ENCODE measurements around the gene CYP4F3. TPM values are rescaled to one million over a fixed set of nuclear protein-coding genes. Genes with fewer than 3 reads are reported as not detected.
A peak's percentile ranks its signal among the peaks of the same experiment; 100 is the strongest.

CYP4F3 gene
- total RNA-seq, 4 donors from 2014 or later, result 0.06 to 0.66 TPM; not detected in 2

DNA sequence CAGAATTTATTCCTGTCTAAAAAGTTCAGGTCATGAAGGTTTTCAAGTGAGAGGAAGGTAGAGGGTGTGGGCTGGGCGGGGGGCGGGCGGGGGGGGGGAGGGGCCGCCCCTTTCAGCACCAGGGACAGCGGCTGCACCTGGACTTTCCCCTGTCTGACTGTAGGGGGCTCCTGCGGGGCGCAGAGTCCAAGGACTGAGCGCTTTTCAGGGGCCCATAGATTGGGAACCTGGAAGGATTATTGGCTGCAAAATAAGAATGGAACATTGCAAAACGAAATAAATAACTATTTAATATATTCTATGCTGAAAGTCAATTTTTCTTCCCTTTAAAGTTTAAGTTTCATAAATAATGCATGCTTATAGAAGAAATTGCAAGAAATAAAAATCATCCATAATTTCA lies 8.9 kb upstream of the CYP4F3 start:
- H3K27me3 ChIP-seq, result peaks cover 0 to 50% (median 3%) of the 10 kb centered on the region in 4 donors
- H3K4me3 ChIP-seq, result no peak overlapping the region
- H3K9me3 ChIP-seq, result no peaks in the 10 kb centered on the region
- H3K27ac ChIP-seq (replicated peaks in 1 of 4), result no peak overlapping the region
- TF ChIP-seq EP300 (IDR thresholded peaks at IDR 0.05), result no peak
- TF ChIP-seq, protein P1, sequence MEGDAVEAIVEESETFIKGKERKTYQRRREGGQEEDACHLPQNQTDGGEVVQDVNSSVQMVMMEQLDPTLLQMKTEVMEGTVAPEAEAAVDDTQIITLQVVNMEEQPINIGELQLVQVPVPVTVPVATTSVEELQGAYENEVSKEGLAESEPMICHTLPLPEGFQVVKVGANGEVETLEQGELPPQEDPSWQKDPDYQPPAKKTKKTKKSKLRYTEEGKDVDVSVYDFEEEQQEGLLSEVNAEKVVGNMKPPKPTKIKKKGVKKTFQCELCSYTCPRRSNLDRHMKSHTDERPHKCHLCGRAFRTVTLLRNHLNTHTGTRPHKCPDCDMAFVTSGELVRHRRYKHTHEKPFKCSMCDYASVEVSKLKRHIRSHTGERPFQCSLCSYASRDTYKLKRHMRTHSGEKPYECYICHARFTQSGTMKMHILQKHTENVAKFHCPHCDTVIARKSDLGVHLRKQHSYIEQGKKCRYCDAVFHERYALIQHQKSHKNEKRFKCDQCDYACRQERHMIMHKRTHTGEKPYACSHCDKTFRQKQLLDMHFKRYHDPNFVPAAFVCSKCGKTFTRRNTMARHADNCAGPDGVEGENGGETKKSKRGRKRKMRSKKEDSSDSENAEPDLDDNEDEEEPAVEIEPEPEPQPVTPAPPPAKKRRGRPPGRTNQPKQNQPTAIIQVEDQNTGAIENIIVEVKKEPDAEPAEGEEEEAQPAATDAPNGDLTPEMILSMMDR (IDR thresholded peaks at IDR 0.05), result peak in 2 of 3 experiments; percentile 6 to 42
- TF ChIP-seq POLR2AphosphoS5 (IDR thresholded peaks at IDR 0.05), result no peak
- H3K36me3 ChIP-seq, result no peaks in the 10 kb centered on the region
- H3K4me1 ChIP-seq, result peaks cover 0 to 5% (median 2%) of the 10 kb centered on the region in 4 donors
- no peak for DNase-seq (ENCODE audit: extremely low spot score)
- 2% methylated on average over 7 of the region's 9 CpGs for WGBS
- intact Hi-C loops (cut with DNase I), result loop anchor here (2.0 kb wide), 1 partner anchor 551 kb away; no protein-coding TSS in a partner anchor

DNA sequence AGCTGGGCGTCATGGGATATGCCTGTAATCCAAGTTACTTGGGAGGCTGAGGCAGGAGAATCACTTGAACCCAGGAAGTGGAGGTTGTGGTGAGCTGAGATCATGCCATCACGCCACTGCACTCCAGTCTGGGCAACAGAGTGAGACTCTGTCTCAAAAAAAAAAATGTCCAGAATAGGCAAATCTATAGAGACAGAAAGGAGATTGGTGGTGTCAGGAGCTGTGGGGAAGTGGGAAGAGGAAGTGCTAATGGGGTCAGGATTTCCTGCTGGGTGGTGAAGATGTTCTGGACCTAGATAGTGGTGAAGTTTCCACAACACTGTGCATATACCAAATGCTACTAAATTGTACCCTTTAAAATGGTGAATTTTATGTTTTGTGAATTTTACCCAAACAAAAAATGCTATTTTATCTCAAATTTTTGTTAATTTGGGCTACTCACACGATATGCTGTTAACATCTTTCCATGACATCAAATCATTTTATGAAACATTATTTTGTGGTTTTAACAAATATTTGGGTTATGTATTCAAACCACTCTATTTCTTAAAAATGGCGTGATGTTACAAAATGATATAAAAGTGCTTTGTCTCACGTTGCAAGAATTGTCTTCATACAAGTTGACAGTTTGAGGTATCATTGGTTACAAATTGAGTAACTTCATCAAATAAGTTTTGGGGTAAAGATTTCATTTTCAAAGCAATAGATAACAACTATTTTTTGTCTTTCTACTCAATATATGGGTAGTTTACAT lies 7.4 kb upstream of the CYP4F3 start:
- Histone ChIP-seq H3K36me3 (no peaks in the 10 kb centered on the region), H3K27me3 (peaks cover 0 to 44% (median 3%) of the 10 kb centered on the region in 4 donors), H3K9me3 (no peaks in the 10 kb centered on the region), H3K4me3 (no peak overlapping the region), H3K4me1 (peaks cover 0 to 5% (median 2%) of the 10 kb centered on the region in 4 donors), H3K27ac (replicated peaks in 1 of 4) (no peak overlapping the region)
- intact Hi-C loops (cut with DNase I), result no loop called here
- no peak for DNase-seq (ENCODE audit: extremely low spot score)
- no peak for TF ChIP-seq EP300 (IDR thresholded peaks at IDR 0.05)
- TF ChIP-seq POLR2A (IDR thresholded peaks at IDR 0.05; ENCODE audit: low read depth), result no peak
- TF ChIP-seq, protein P1 (IDR thresholded peaks at IDR 0.05), result no peak
- no peak for TF ChIP-seq POLR2AphosphoS5 (IDR thresholded peaks at IDR 0.05)
- WGBS, result 51% methylated on average over 5 of the region's 5 CpGs

DNA sequence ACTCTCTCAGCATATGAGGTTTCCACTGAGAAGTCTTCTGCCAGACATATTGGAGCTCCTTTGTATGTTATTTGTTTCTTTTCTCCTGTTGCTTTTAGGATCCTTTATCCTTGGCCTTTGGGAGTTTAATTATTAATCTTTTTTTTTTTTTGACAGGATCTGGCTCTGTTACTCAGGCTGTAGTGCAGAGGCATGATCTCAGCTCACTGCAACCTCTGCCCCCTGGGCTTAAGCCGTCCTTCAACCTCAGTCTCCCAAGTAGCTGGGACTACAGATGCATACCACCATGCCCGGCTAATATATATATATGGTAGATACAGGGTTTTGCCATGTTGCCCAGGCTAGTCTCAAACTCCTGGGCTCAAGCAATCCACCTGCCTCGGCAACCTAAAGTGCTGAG lies 6.6 kb upstream of the CYP4F3 start:
- Histone ChIP-seq H3K27ac (replicated peaks in 1 of 4) (no peak overlapping the region), H3K4me3 (no peak overlapping the region), H3K36me3 (no peaks in the 10 kb centered on the region), H3K27me3 (peaks cover 0 to 35% (median under 1%) of the 10 kb centered on the region in 4 donors), H3K9me3 (no peaks in the 10 kb centered on the region), H3K4me1 (peaks cover 0 to 2% (median under 1%) of the 10 kb centered on the region in 4 donors)
- 51% methylated on average over 3 of the region's 3 CpGs for WGBS
- DNase-seq (ENCODE audit: extremely low spot score), result no peak
- intact Hi-C loops (cut with DNase I), result no loop called here
- TF ChIP-seq, protein P1 (IDR thresholded peaks at IDR 0.05), result no peak
- no peak for TF ChIP-seq EP300 (IDR thresholded peaks at IDR 0.05)
- TF ChIP-seq POLR2AphosphoS5 (IDR thresholded peaks at IDR 0.05), result no peak
- TF ChIP-seq POLR2A (IDR thresholded peaks at IDR 0.05; ENCODE audit: low read depth), result no peak

DNA sequence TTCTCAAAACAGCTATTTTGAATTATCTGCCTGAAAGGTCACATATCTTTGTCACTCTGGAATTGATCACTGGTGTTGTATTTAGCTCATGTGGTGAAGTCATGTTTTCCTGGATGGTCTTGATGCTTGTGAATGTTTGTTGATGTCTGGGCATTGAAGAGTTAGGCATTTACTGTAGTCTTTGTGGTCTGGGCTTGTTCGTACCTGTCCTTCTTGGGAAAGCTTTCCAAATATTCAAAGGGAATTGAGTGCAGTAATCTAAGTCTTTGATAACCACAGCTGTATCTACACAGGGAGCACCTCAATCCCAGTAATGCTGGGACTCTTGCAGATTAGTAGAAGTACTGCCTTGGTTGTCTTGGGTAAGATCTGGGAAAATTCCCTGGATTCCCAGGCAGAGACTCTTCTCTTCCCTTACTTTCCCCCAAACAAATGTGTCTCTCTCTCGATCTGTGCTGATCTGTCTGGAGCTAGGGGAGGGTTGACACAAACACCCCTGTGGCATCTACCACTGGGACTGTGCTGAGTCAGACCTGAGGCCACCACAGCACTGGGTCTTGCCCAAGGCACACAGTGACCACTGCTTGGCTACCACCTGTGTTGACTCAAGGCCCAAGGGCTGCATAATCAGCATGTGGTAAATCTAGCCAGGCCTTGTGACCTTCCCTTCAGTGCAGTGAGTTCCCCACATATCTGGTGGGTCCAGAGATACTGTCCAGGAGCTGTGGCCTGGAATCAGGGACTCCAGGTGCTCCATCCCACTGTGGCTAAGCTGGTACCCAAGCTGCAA lies 5.5 kb upstream of the CYP4F3 start:
- no peaks in the 10 kb centered on the region for H3K36me3 ChIP-seq
- H3K27me3 ChIP-seq, result peaks cover 0 to 34% (median 0%) of the 10 kb centered on the region in 4 donors
- peaks cover 0 to under 1% (median 0%) of the 10 kb centered on the region in 4 donors for H3K4me1 ChIP-seq
- H3K9me3 ChIP-seq, result no peaks in the 10 kb centered on the region
- no peak overlapping the region for H3K27ac ChIP-seq (replicated peaks in 1 of 4)
- DNase-seq (ENCODE audit: extremely low spot score), result no peak
- 74% methylated on average over 2 of the region's 2 CpGs for WGBS
- no peak for TF ChIP-seq POLR2A (IDR thresholded peaks at IDR 0.05; ENCODE audit: low read depth)
- TF ChIP-seq POLR2AphosphoS5 (IDR thresholded peaks at IDR 0.05), result no peak
- TF ChIP-seq, protein P1 (IDR thresholded peaks at IDR 0.05), result no peak
- TF ChIP-seq EP300 (IDR thresholded peaks at IDR 0.05), result no peak
- H3K4me3 ChIP-seq, result no peak overlapping the region
- intact Hi-C loops (cut with DNase I), result no loop called here

All from esophagus muscularis mucosa (tissue), 4 donors.